Gastroesophageal sphincter (tissue), 4 donors: ENCODE measurements around the gene TSPEAR. TPM values are rescaled to one million over a fixed set of nuclear protein-coding genes. Genes with fewer than 3 reads are reported as not detected.

ENCODE experiments used
- ATAC-seq: fragments of 150-250 bp; one replicate; pipeline ENCODE4 v1.9.1; 2016; ENCODE audit warnings: mild to moderate bottlenecking, moderate library complexity
- H3K27ac ChIP-seq, 4 donors: fragments of 200-600 bp; sonication (generic) in 3 of 4; 1 replicate in 3 of 4; 2 replicates in 1 of 4; pipeline ENCODE4 v1.5.1; 2016 to 2019
- H3K27me3 ChIP-seq: fragments of 200-600 bp; sonication (generic); one replicate; pipeline ENCODE4 v1.5.1; 2019
- H3K36me3 ChIP-seq, 2 donors: fragments of 200-600 bp; sonication (generic); one replicate each; pipeline ENCODE4 v1.5.1; 2019; ENCODE audit warnings: control low read depth in 1 of 2
- H3K4me1 ChIP-seq, 3 donors: fragments of 200-600 bp; sonication (generic); 1 replicate in 2 of 3; 2 replicates in 1 of 3; pipeline ENCODE4 v1.5.1; 2016 to 2019; ENCODE audit warnings: control low read depth in 2 of 3
- H3K4me3 ChIP-seq, 2 donors: fragments of 200-600 bp; sonication (generic); one replicate each; pipeline ENCODE4 v1.5.1; 2019; ENCODE audit warnings: mild to moderate bottlenecking in 1 of 2, moderate library complexity in 1 of 2
- H3K9me3 ChIP-seq, 3 donors: fragments of 200-600 bp; sonication (generic); one replicate each; pipeline ENCODE4 v1.5.1; 2017 to 2019; ENCODE audit warnings: control low read depth in 2 of 3
- EP300 ChIP-seq: sonication (generic); formaldehyde crosslinking; IDR thresholded peaks from one replicate; pipeline ENCODE4 v1.6.1; 2017; ENCODE audit warnings: antibody characterized with exemption, mild to moderate bottlenecking
- POLR2A ChIP-seq, 2 donors: fragments of 450-650 bp; IDR thresholded peaks; one replicate each; pipeline ENCODE4 v1.6.1; 2017; ENCODE audit warnings: antibody characterized with exemption in 2 of 2, mild to moderate bottlenecking in 2 of 2, moderate library complexity in 1 of 2
- POLR2AphosphoS5 ChIP-seq: sonication (generic); formaldehyde crosslinking; IDR thresholded peaks from one replicate; pipeline ENCODE4 v1.6.1; 2017; ENCODE audit warnings: antibody characterized with exemption
- WGBS, 2 donors: methylation state at CpG; one replicate each; pipeline ENCODE4 v1.1.5; 2018; ENCODE audit warnings: low coverage in 1 of 2; 5-methylcytosine and 5-hydroxymethylcytosine counted together
- total RNA-seq, 4 donors: library from RNA; depleted of rRNA; stranded (reverse); fragments of >200 nt; gene quantifications; one replicate each; pipeline ENCODE4 v1.1.0, GENCODE V29; 2016
- TF ChIP-seq, protein P1 (sequence below), 4 experiments: fragments of 200-600 bp in 2 of 4; fragments of 450-650 bp in 2 of 4; sonication (generic) in 1 of 4; IDR thresholded peaks; one replicate each; pipeline ENCODE4 v1.5.1; 2017 to 2019; ENCODE audit warnings: antibody characterized with exemption in 4 of 4, mild to moderate bottlenecking in 2 of 4, moderate library complexity in 2 of 4

TSPEAR gene
- total RNA-seq, 4 donors from 2014 or later: not detected

DNA sequence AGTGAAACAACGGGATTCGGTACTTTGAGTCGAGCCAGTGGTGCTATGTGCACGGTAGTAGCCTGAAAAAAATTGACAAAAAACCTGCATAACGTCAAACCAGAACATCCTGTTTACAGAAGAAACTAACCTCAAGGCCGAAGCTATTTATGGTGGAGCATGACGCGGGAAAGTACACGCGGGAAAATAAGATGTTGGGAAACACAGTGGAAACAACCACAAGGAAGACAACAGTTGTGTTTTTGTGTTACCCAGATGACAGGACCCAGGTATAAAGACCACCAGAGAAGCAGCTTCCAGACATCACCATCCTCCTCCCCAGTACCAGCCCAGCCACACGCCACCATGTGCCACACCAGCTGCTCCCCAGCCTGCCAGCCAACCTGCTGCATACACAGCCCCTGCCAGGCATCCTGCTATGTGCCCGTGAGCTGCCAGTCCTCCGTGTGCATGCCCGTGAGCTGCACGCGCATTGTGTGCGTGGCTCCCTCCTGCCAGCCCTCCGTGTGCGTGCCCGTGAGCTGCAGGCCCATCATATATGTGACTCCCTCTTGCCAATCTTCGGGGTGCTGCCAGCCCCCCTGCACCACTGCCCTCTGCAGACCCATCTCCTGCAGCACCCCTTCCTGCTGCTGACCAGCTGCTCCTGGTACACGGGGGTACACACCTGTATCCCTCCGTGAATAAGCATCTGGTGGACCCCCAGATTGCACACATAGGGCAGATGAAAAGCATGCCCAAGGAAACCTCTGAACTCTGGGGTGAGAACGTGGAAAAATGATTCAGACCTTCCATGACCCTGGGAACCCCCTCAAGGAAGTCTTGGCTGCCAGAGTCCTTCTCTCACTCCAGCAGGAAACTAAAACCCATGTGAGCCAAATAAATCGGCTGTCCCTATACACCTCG lies 53.5 kb downstream of the TSPEAR start, which contains the start of gene KRTAP12-3:
KRTAP12-3 (plus strand) TSS at position 298 of the 906 bp plus-strand sequence; CDS start at position 346, 48 bp downstream.
- Histone ChIP-seq H3K9me3 (peaks cover 0 to 10% (median 0%) of the 10 kb centered on the region in 3 donors), H3K36me3 (no peaks in the 10 kb centered on the region), H3K27ac (no peak within 1 kb of the TSS), H3K27me3 (peaks cover 42% of the 10 kb centered on the region), H3K4me1 (no peaks in the 10 kb centered on the region), H3K4me3 (no peak within 1 kb of the TSS)
- ATAC-seq: no peak
- TF ChIP-seq, protein P1, sequence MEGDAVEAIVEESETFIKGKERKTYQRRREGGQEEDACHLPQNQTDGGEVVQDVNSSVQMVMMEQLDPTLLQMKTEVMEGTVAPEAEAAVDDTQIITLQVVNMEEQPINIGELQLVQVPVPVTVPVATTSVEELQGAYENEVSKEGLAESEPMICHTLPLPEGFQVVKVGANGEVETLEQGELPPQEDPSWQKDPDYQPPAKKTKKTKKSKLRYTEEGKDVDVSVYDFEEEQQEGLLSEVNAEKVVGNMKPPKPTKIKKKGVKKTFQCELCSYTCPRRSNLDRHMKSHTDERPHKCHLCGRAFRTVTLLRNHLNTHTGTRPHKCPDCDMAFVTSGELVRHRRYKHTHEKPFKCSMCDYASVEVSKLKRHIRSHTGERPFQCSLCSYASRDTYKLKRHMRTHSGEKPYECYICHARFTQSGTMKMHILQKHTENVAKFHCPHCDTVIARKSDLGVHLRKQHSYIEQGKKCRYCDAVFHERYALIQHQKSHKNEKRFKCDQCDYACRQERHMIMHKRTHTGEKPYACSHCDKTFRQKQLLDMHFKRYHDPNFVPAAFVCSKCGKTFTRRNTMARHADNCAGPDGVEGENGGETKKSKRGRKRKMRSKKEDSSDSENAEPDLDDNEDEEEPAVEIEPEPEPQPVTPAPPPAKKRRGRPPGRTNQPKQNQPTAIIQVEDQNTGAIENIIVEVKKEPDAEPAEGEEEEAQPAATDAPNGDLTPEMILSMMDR (IDR thresholded peaks at IDR 0.05): no peak
- no peak for TF ChIP-seq POLR2AphosphoS5
- TF ChIP-seq EP300: no peak
- no peak for TF ChIP-seq POLR2A (IDR thresholded peaks at IDR 0.05)
- WGBS, 2 donors: 72% methylated on average over 24 of the region's 26 CpGs; no CpG with 5 or more reads in 1 of the 2 donors

DNA sequence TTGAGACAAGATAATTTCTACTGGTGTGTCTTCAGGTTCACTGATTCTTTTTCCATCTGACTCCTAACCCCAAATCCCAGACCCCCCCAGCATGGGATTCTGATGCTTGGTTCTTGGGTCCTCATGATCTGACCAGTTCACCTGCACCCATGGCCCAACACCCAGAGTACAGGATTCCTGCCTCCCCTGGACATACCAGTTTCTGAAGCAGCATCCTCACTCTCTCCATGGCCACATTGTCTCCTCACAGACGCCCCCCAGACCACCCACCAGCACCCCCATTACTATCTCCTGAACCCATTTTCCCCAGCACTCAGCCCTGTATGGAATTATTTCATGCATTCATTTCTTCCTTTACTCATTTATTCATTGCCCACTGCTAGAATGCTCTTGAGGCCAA lies 54.5 kb downstream of the TSPEAR start:
- 25 to 29% methylated on average over 1 of the region's 1 CpG for WGBS, 2 donors
- no peak overlapping the region for H3K27ac ChIP-seq
- H3K4me3 ChIP-seq: no peak overlapping the region
- no peaks in the 10 kb centered on the region for H3K4me1 ChIP-seq
- no peak for ATAC-seq
- H3K9me3 ChIP-seq: peaks cover 0 to 10% (median 0%) of the 10 kb centered on the region in 3 donors
- TF ChIP-seq, protein P1 (IDR thresholded peaks at IDR 0.05): no peak
- TF ChIP-seq POLR2AphosphoS5 (no peak), POLR2A (IDR thresholded peaks at IDR 0.05) (no peak)
- peaks cover 42% of the 10 kb centered on the region for H3K27me3 ChIP-seq
- H3K36me3 ChIP-seq: no peaks in the 10 kb centered on the region

DNA sequence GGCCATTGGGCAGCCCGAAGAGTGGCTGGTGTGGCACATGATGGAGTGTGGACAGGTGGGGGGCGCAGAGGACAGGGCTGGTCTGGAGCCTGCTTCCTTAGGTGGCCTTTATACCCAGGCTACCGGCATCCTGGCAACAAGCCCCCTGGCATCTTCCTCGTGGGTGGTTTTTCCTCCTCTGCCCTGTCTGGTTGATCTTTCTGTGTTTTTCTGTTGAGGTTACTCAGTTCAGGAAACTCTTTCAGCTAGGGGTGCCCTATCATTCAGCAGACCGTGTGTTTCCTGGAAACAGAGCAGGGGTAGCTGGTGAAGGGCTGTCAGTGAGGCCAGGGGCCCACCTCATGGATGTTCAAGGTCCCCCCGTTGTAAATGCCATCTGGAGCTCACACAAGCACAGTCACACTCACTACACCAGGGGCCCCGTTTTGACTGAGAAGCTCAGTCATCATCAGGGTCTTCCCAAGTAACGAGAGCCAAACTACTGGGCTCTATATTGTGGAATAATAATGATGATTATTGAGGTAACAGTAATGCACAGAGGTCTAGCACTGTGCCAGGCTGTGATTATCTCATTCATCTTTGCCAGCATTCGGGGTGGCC lies 56.7 kb downstream of the TSPEAR start, which contains the start of gene KRTAP12-4:
KRTAP12-4 (minus strand) TSS at position 84 of the 600 bp plus-strand sequence; CDS start at position 39, 45 bp downstream.
- TF ChIP-seq, protein P1 (IDR thresholded peaks at IDR 0.05): no peak
- TF ChIP-seq EP300: no peak
- no peak for TF ChIP-seq POLR2AphosphoS5
- TF ChIP-seq POLR2A (IDR thresholded peaks at IDR 0.05): no peak
- H3K27ac ChIP-seq: no peak within 1 kb of the TSS
- no peak for ATAC-seq
- H3K4me1 ChIP-seq: no peaks in the 10 kb centered on the region
- H3K36me3 ChIP-seq: no peaks in the 10 kb centered on the region
- H3K9me3 ChIP-seq: peaks cover 0 to 10% (median 0%) of the 10 kb centered on the region in 3 donors
- 61 to 90% methylated on average over 2 to 6 of the region's 9 CpGs for WGBS, 2 donors
- H3K4me3 ChIP-seq: no peak within 1 kb of the TSS
- H3K27me3 ChIP-seq: peaks cover 48% of the 10 kb centered on the region

DNA sequence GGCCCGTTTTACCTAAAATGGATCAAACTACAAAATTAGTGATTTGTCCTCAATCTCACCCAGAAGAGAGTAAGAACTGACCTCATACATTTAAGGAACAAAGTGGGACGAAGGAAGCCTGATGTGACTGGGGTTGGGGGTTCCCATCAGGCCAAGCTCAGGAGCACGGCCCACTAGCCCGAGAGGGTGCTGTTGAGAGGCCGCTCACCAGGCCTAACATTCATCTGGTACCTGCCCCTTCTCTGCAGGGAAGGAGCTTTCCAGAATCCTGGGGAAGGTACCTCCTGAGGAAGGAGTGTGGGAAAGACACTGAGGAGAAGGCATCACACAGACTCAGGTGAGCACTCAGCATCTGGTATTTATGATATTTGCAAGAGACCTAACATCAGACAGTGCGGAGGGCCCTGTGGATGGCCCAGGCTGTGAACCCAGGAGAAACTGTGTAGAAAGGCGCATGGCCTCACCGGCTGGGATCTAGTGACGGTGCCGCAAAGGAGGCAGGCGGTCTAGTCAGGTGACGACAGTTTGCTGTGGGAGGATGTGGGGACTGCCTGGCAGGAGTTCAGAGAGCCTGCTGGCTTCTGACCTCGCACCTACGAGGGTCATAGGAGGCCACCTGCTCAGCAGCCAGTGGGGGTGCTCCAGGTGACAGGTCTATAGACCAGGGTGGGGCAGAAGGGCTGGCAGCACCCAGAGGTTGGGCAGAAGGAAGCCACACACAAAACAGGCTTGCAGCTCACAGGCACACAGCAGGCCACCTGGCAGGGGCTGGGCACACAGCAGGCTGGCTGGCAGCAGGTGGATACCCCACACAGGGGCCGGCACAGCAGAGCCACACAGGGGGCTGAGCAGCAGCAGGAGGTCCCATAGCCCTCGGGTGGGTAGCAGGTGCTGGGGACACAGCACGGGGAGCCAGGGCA lies 57.5 kb downstream of the TSPEAR start:
- no peak overlapping the region for H3K27ac ChIP-seq
- TF ChIP-seq POLR2AphosphoS5: no peak
- TF ChIP-seq EP300: no peak
- no peak for TF ChIP-seq POLR2A (IDR thresholded peaks at IDR 0.05)
- TF ChIP-seq, protein P1 (IDR thresholded peaks at IDR 0.05): no peak
- H3K9me3 ChIP-seq: peaks cover 0 to 10% (median 0%) of the 10 kb centered on the region in 3 donors
- no peak for ATAC-seq
- H3K27me3 ChIP-seq: peaks cover 49% of the 10 kb centered on the region
- H3K4me1 ChIP-seq: no peaks in the 10 kb centered on the region
- WGBS, 2 donors: 62 to 78% methylated on average over 4 to 7 of the region's 17 CpGs
- H3K36me3 ChIP-seq: no peaks in the 10 kb centered on the region
- no peak overlapping the region for H3K4me3 ChIP-seq
